ENCODE results near the gene MYOF. TPM values are rescaled to one million over a fixed set of nuclear protein-coding genes. Genes with fewer than 3 reads are reported as not detected.

MYOF gene
- total RNA-seq, 6 experiments from 2014 or later: 401 to 553 (median 530) TPM

GRCh38 chr10:93334181-93334580, 148.0 kb downstream of the MYOF start:
- peak overlapping the region; percentile 5; the same call in 1 of the 2 replicates for H3K4me3 Mint-ChIP-seq
- no peaks in the 10 kb centered on the region for H3K9me3 Mint-ChIP-seq
- H3K27me3 Mint-ChIP-seq (ENCODE audit: insufficient read depth): peaks cover 15% of the 10 kb centered on the region
- peaks cover 41% of the 10 kb centered on the region for H3K36me3 Mint-ChIP-seq (ENCODE audit: low read depth)
- peak overlapping the region; percentile 65 for H3K27ac Mint-ChIP-seq
- H3K4me1 Mint-ChIP-seq (ENCODE audit: low read depth): no peaks in the 10 kb centered on the region
- no peak for TF ChIP-seq CTCF (IDR thresholded peaks at IDR 0.05)
- no peak for DNase-seq

- Mint-ChIP-seq H3K36me3 (ENCODE audit: low read depth) (peaks cover 43% of the 10 kb centered on the region), H3K4me3 (peak overlapping the region; percentile 5; the same call in 1 of the 2 replicates), H3K4me1 (ENCODE audit: low read depth) (no peaks in the 10 kb centered on the region), H3K9me3 (no peaks in the 10 kb centered on the region), H3K27ac (peak overlapping the region; percentile 65; the same call in 1 of the 2 replicates), H3K27me3 (ENCODE audit: insufficient read depth) (peaks cover 15% of the 10 kb centered on the region)
- DNase-seq: no peak
- no peak for TF ChIP-seq CTCF (IDR thresholded peaks at IDR 0.05)
Measured at GRCh38 chr10:93333278-93333978, 148.7 kb downstream of the MYOF start.

GRCh38 chr10:93330824-93331223, 151.3 kb downstream of the MYOF start:
- H3K4me3 Mint-ChIP-seq: no peak overlapping the region
- H3K4me1 Mint-ChIP-seq (ENCODE audit: low read depth): no peaks in the 10 kb centered on the region
- DNase-seq: no peak
- H3K9me3 Mint-ChIP-seq: no peaks in the 10 kb centered on the region
- peaks cover 56% of the 10 kb centered on the region for H3K36me3 Mint-ChIP-seq (ENCODE audit: low read depth)
- peaks cover 25% of the 10 kb centered on the region for H3K27me3 Mint-ChIP-seq (ENCODE audit: insufficient read depth)
- H3K27ac Mint-ChIP-seq: no peak overlapping the region; the same call in 1 of the 2 replicates
- no peak for TF ChIP-seq CTCF (IDR thresholded peaks at IDR 0.05)

- peaks cover 82% of the 10 kb centered on the region for H3K36me3 Mint-ChIP-seq (ENCODE audit: low read depth)
- H3K9me3 Mint-ChIP-seq: no peaks in the 10 kb centered on the region
- TF ChIP-seq CTCF (IDR thresholded peaks at IDR 0.05): no peak
- H3K27ac Mint-ChIP-seq: no peak overlapping the region
- peaks cover 31% of the 10 kb centered on the region for H3K27me3 Mint-ChIP-seq (ENCODE audit: insufficient read depth)
- H3K4me1 Mint-ChIP-seq (ENCODE audit: low read depth): no peaks in the 10 kb centered on the region
- H3K4me3 Mint-ChIP-seq: no peak overlapping the region
- DNase-seq: no peak
Measured at GRCh38 chr10:93319896-93320295, 162.2 kb downstream of the MYOF start.

GRCh38 chr10:93319096-93319495, 163.0 kb downstream of the MYOF start:
- peaks cover 30% of the 10 kb centered on the region for H3K27me3 Mint-ChIP-seq (ENCODE audit: insufficient read depth)
- H3K4me1 Mint-ChIP-seq (ENCODE audit: low read depth): no peaks in the 10 kb centered on the region
- H3K27ac Mint-ChIP-seq: peak overlapping the region; percentile 31; the same call in 1 of the 2 replicates
- no peak for TF ChIP-seq CTCF (IDR thresholded peaks at IDR 0.05)
- no peaks in the 10 kb centered on the region for H3K9me3 Mint-ChIP-seq
- H3K36me3 Mint-ChIP-seq (ENCODE audit: low read depth): peaks cover 80% of the 10 kb centered on the region
- no peak for DNase-seq
- H3K4me3 Mint-ChIP-seq: no peak overlapping the region

All from HFFc6 (cell line).